ENCODE data around the gene BLTP3A. TPM values are rescaled to one million over a fixed set of nuclear protein-coding genes. Genes with fewer than 3 reads are reported as not detected.
A peak's percentile ranks its signal among the peaks of the same experiment; 100 is the strongest.

BLTP3A gene
- total RNA-seq, 1 donor from 2014 or later, result 12.4 TPM

DNA sequence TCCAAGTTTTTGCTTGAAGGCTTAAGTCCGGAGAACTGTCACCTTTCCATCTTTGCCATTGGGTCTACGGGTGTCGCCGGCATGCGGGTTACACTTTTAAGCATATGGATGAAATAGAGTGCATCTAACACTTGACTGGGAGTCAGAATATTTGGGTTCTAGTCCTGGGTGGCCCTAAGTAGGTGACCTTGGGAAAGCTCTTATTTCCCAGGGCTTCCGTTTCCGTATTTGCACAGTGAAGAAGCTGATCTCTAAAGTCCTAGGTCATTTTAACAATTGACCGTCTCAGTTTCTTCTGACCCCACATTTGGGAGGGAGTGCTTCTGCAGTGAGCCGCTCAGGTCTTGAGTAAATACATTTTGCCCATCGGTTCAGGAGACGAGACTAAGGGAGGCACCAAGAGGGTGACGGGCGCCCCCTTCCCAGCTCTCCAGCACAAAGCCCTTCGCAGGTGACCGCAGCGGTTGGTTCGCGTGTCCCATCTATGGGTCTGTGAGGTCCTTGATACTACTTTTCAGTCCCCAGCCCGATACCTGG is 651 bp upstream of the BLTP3A start:
- DNase-seq (ENCODE audit: low spot score), result peak; percentile 25
- TF ChIP-seq, protein P1, sequence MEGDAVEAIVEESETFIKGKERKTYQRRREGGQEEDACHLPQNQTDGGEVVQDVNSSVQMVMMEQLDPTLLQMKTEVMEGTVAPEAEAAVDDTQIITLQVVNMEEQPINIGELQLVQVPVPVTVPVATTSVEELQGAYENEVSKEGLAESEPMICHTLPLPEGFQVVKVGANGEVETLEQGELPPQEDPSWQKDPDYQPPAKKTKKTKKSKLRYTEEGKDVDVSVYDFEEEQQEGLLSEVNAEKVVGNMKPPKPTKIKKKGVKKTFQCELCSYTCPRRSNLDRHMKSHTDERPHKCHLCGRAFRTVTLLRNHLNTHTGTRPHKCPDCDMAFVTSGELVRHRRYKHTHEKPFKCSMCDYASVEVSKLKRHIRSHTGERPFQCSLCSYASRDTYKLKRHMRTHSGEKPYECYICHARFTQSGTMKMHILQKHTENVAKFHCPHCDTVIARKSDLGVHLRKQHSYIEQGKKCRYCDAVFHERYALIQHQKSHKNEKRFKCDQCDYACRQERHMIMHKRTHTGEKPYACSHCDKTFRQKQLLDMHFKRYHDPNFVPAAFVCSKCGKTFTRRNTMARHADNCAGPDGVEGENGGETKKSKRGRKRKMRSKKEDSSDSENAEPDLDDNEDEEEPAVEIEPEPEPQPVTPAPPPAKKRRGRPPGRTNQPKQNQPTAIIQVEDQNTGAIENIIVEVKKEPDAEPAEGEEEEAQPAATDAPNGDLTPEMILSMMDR (IDR thresholded peaks at IDR 0.05; ENCODE audit: unreplicated experiment), result no peak
- peak overlapping the region; percentile 97 for H3K4me3 Mint-ChIP-seq (ENCODE audit: unreplicated experiment)
- H3K9me3 Mint-ChIP-seq (ENCODE audit: unreplicated experiment), result no peaks in the 10 kb centered on the region
- peaks cover 4% of the 10 kb centered on the region for H3K27me3 Mint-ChIP-seq (ENCODE audit: unreplicated experiment)
- peaks cover 18% of the 10 kb centered on the region for H3K4me1 Mint-ChIP-seq (ENCODE audit: unreplicated experiment)
- no peaks in the 10 kb centered on the region for H3K36me3 Mint-ChIP-seq (ENCODE audit: low read depth, unreplicated experiment)
- H3K27ac Mint-ChIP-seq (ENCODE audit: unreplicated experiment), result peak overlapping the region; percentile 84

DNA sequence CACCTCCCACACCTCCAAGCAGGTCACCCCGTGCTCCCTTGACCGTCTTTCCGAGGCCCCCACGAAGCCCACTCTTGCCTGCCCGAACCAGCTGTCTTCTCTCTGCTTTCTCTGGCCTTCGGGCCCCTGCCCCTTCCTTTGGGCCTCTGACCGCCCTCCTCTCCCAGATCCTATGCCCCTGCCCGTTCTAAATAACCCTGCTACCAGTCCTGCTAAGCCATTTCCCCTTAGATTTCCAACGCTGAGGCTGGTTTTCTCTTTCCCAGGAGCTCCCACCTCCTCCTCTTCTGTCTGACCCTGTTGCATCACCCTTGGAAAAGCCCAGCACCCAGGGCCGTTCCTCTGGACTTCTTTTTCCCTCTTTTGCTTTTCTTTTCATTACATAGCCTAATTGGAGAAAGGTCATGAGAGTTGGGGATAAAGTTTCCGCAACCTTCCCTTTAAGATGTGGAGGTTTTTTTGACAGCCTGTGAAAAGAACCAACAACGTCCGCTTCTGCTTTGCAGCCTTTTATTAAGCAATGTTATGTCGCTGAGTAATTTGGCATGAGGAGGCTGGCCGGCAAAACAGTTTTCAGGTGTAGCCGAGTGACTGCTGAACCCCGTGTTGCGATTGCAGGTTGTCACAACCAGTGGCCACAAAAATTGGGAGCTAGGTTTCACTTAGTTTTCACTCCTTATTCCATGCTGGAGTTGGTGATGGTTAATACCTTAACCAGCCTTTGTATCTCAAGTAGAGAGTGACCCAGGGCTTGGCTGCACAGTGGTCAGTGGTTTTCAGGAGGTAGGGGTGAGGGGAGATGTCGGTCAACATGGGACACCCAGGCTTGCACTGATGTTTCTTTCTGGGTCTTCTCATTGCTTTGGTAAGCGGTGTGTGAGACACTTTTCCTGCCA is 970 bp downstream of the BLTP3A start:
- TF ChIP-seq, protein P1 (IDR thresholded peaks at IDR 0.05; ENCODE audit: unreplicated experiment), result no peak
- Mint-ChIP-seq H3K27ac (ENCODE audit: unreplicated experiment) (peak overlapping the region; percentile 67), H3K36me3 (ENCODE audit: low read depth, unreplicated experiment) (no peaks in the 10 kb centered on the region), H3K9me3 (ENCODE audit: unreplicated experiment) (no peaks in the 10 kb centered on the region), H3K4me1 (ENCODE audit: unreplicated experiment) (peaks cover 18% of the 10 kb centered on the region), H3K4me3 (ENCODE audit: unreplicated experiment) (peak overlapping the region; percentile 95), H3K27me3 (ENCODE audit: unreplicated experiment) (peaks cover 4% of the 10 kb centered on the region)
- DNase-seq (ENCODE audit: low spot score), result peak; percentile 29

DNA sequence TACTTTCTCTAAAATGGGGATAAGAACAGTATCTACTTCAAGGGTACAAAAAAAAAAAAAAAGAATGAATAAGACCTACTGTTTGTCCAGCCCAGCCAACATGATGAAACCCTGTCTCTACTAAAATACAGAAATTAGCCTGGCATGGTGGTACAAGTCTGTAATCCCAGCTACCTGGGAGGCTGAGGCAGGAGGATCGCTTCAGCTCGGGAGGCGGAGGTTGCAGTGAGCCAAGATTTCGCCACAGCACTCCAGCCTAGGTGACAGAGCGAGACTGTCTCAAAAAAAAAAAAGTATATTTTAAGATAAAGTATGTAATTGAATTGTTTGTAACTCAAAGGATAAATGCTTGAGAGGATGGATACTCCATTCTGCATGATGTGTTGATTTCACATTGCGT is 2.0 kb downstream of the BLTP3A start:
- Mint-ChIP-seq H3K4me1 (ENCODE audit: unreplicated experiment) (peaks cover 18% of the 10 kb centered on the region), H3K27me3 (ENCODE audit: unreplicated experiment) (peaks cover 4% of the 10 kb centered on the region), H3K4me3 (ENCODE audit: unreplicated experiment) (no peak overlapping the region), H3K27ac (ENCODE audit: unreplicated experiment) (no peak overlapping the region), H3K9me3 (ENCODE audit: unreplicated experiment) (no peaks in the 10 kb centered on the region), H3K36me3 (ENCODE audit: low read depth, unreplicated experiment) (no peaks in the 10 kb centered on the region)
- no peak for DNase-seq (ENCODE audit: low spot score)
- TF ChIP-seq, protein P1 (IDR thresholded peaks at IDR 0.05; ENCODE audit: unreplicated experiment), result no peak

DNA sequence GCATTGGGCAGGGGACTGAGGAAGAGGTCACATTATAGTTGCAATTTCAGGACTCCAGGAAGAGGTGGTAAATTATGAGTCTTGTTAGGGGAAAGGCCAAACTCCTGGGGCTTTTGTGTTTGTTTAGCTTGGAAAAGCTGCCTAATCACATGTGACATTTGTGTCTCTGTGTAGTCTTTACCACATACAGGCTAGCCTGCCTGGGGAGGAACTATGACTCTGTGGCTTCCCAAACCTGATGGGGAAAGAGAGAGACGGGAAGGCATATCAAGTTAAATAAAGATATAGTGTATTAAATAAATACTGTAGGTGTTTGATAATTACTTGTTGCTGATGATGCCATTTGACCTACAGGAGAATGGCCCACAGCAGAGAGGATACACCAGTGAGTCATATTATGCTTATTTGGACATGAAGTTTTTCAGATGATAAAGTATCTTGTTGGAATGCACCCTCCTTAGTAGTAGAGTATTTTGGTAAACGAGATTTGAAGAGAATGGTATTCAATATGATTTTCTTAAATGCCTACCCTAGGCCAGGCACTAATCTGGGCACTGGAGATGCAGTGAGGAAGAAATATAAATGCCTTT is 4.0 kb downstream of the BLTP3A start:
- Mint-ChIP-seq H3K9me3 (ENCODE audit: unreplicated experiment) (no peaks in the 10 kb centered on the region), H3K27me3 (ENCODE audit: unreplicated experiment) (peaks cover 4% of the 10 kb centered on the region), H3K4me3 (ENCODE audit: unreplicated experiment) (no peak overlapping the region), H3K27ac (ENCODE audit: unreplicated experiment) (no peak overlapping the region), H3K4me1 (ENCODE audit: unreplicated experiment) (peaks cover 16% of the 10 kb centered on the region), H3K36me3 (ENCODE audit: low read depth, unreplicated experiment) (no peaks in the 10 kb centered on the region)
- TF ChIP-seq, protein P1 (IDR thresholded peaks at IDR 0.05; ENCODE audit: unreplicated experiment), result no peak
- DNase-seq (ENCODE audit: low spot score), result no peak
